Measurements from ENCODE around the gene ESPL1. TPM values are rescaled to one million over a fixed set of nuclear protein-coding genes. Genes with fewer than 3 reads are reported as not detected.

Gene ESPL1
- total RNA-seq, 1 donor from 2014 or later: 4.8 TPM

GRCh38 chr12:53232646-53233461, 35.2 kb upstream of the ESPL1 start:
- H3K27ac Mint-ChIP-seq (ENCODE audit: unreplicated experiment): peak overlapping the region; percentile 63
- no peak for TF ChIP-seq CTCF (IDR thresholded peaks at IDR 0.05)
- no peaks in the 10 kb centered on the region for H3K27me3 Mint-ChIP-seq (ENCODE audit: low read depth)
- no peak for DNase-seq (ENCODE audit: low spot score)
- H3K36me3 Mint-ChIP-seq (ENCODE audit: low read depth): no peaks in the 10 kb centered on the region
- H3K4me1 Mint-ChIP-seq (ENCODE audit: low read depth): peaks cover 35% of the 10 kb centered on the region
- peak overlapping the region; percentile 81 for H3K4me3 Mint-ChIP-seq (ENCODE audit: unreplicated experiment)
- H3K9me3 Mint-ChIP-seq (ENCODE audit: low read depth): no peaks in the 10 kb centered on the region

GRCh38 chr12:53233671-53234121, 34.4 kb upstream of the ESPL1 start:
- Mint-ChIP-seq H3K36me3 (ENCODE audit: low read depth) (no peaks in the 10 kb centered on the region), H3K4me3 (ENCODE audit: unreplicated experiment) (no peak overlapping the region), H3K27ac (ENCODE audit: unreplicated experiment) (no peak overlapping the region), H3K27me3 (ENCODE audit: low read depth) (no peaks in the 10 kb centered on the region), H3K9me3 (ENCODE audit: low read depth) (no peaks in the 10 kb centered on the region), H3K4me1 (ENCODE audit: low read depth) (peaks cover 35% of the 10 kb centered on the region)
- no peak for TF ChIP-seq CTCF (IDR thresholded peaks at IDR 0.05)
- DNase-seq (ENCODE audit: low spot score): no peak

GRCh38 chr12:53234271-53234914, 33.7 kb upstream of the ESPL1 start:
- Mint-ChIP-seq H3K36me3 (ENCODE audit: low read depth) (no peaks in the 10 kb centered on the region), H3K4me3 (ENCODE audit: unreplicated experiment) (no peak overlapping the region), H3K27me3 (ENCODE audit: low read depth) (no peaks in the 10 kb centered on the region), H3K4me1 (ENCODE audit: low read depth) (peaks cover 35% of the 10 kb centered on the region), H3K9me3 (ENCODE audit: low read depth) (no peaks in the 10 kb centered on the region), H3K27ac (ENCODE audit: unreplicated experiment) (no peak overlapping the region)
- TF ChIP-seq CTCF (IDR thresholded peaks at IDR 0.05): no peak
- no peak for DNase-seq (ENCODE audit: low spot score)

- H3K4me1 Mint-ChIP-seq (ENCODE audit: low read depth): peaks cover 30% of the 10 kb centered on the region
- no peak for TF ChIP-seq CTCF (IDR thresholded peaks at IDR 0.05)
- no peaks in the 10 kb centered on the region for H3K9me3 Mint-ChIP-seq (ENCODE audit: low read depth)
- H3K4me3 Mint-ChIP-seq (ENCODE audit: unreplicated experiment): no peak overlapping the region
- no peaks in the 10 kb centered on the region for H3K27me3 Mint-ChIP-seq (ENCODE audit: low read depth)
- no peak for DNase-seq (ENCODE audit: low spot score)
- H3K36me3 Mint-ChIP-seq (ENCODE audit: low read depth): no peaks in the 10 kb centered on the region
- H3K27ac Mint-ChIP-seq (ENCODE audit: unreplicated experiment): no peak overlapping the region
Observed at GRCh38 chr12:53235164-53235563, 32.9 kb upstream of the ESPL1 start.

- no peaks in the 10 kb centered on the region for H3K27me3 Mint-ChIP-seq (ENCODE audit: low read depth)
- H3K4me1 Mint-ChIP-seq (ENCODE audit: low read depth): peaks cover 26% of the 10 kb centered on the region
- no peak for DNase-seq (ENCODE audit: low spot score)
- no peaks in the 10 kb centered on the region for H3K9me3 Mint-ChIP-seq (ENCODE audit: low read depth)
- H3K36me3 Mint-ChIP-seq (ENCODE audit: low read depth): no peaks in the 10 kb centered on the region
- no peak for TF ChIP-seq CTCF (IDR thresholded peaks at IDR 0.05)
- H3K27ac Mint-ChIP-seq (ENCODE audit: unreplicated experiment): no peak overlapping the region
- H3K4me3 Mint-ChIP-seq (ENCODE audit: unreplicated experiment): no peak overlapping the region
Observed at GRCh38 chr12:53235742-53236442, 32.2 kb upstream of the ESPL1 start.
